HL-60 (cell line): Measurements from ENCODE around the gene SLC6A6.

ENCODE experiments used
- DNase-seq, 2 experiments: peaks; one replicate each; pipeline ENCODE4 v3.0.0-alpha.2; 2010 to 2020; ENCODE audit warnings: low read depth in 1 of 2, low spot score in 1 of 2
- H3K27ac ChIP-seq: fragments of 250-450 bp; sonication (Bioruptor Pico); replicated peaks from 2 replicates; pipeline ENCODE4 v1.5.1; 2020; ENCODE audit warnings: mild to moderate bottlenecking, moderate library complexity
- H3K27me3 ChIP-seq: fragments of 250-450 bp; sonication (Bioruptor Pico); 2 replicates; pipeline ENCODE4 v1.5.1; 2021; ENCODE audit warnings: mild to moderate bottlenecking, moderate library complexity; ENCODE audit not compliant: insufficient read depth, poor library complexity, severe bottlenecking
- H3K4me3 ChIP-seq: replicated peaks from 2 replicates; pipeline ENCODE4 v1.5.1; 2011; ENCODE audit warnings: mild to moderate bottlenecking, control low read depth, low read length; ENCODE audit not compliant: insufficient read depth
- CTCF ChIP-seq: IDR thresholded peaks from one replicate; pipeline ENCODE4 v1.5.1; 2011; ENCODE audit warnings: low read length, control low read depth, inconsistent platforms; ENCODE audit not compliant: insufficient read depth
- GABPA ChIP-seq: IDR thresholded peaks from 2 replicates; pipeline ENCODE4 v1.6.1; 2012; ENCODE audit warnings: low read depth
- POLR2AphosphoS5 ChIP-seq: IDR thresholded peaks from 2 replicates; pipeline ENCODE4 v1.6.1; 2012; ENCODE audit warnings: low read depth
- REST ChIP-seq: IDR thresholded peaks from 2 replicates; pipeline ENCODE4 v1.6.1; 2012; ENCODE audit warnings: low read depth; ENCODE audit not compliant: insufficient replicate concordance
- SPI1 ChIP-seq: IDR thresholded peaks from 2 replicates; pipeline ENCODE4 v1.6.1; 2012; ENCODE audit warnings: low read depth, mild to moderate bottlenecking, borderline replicate concordance

SLC6A6 gene

GRCh38 chr3:14364580-14365292 is 37.7 kb upstream of the SLC6A6 start:
- Histone ChIP-seq H3K27me3 (no peaks in the 10 kb centered on the region), H3K4me3 (no peak overlapping the region), H3K27ac (no peak overlapping the region)
- DNase-seq: no peak
- TF ChIP-seq GABPA (no peak), POLR2AphosphoS5 (no peak), CTCF (no peak), REST (no peak), SPI1 (no peak)

- Histone ChIP-seq H3K27ac (peak overlapping the region; percentile 14; the same call in 1 of the 2 replicates), H3K27me3 (no peaks in the 10 kb centered on the region), H3K4me3 (no peak overlapping the region)
- peak in 1 of 2 experiments; percentile 35 for DNase-seq
- TF ChIP-seq REST (no peak), GABPA (no peak), CTCF (no peak), POLR2AphosphoS5 (no peak), SPI1 (no peak)
Measured at GRCh38 chr3:14366248-14366647, 36.2 kb upstream of the SLC6A6 start.

- Histone ChIP-seq H3K27ac (no peak overlapping the region), H3K4me3 (no peak overlapping the region), H3K27me3 (no peaks in the 10 kb centered on the region)
- no peak for TF ChIP-seq SPI1
- no peak for DNase-seq
Measured at GRCh38 chr3:14366915-14367823, 35.2 kb upstream of the SLC6A6 start.

GRCh38 chr3:14368146-14368545 is 34.3 kb upstream of the SLC6A6 start:
- Histone ChIP-seq H3K27ac (no peak overlapping the region), H3K27me3 (no peaks in the 10 kb centered on the region), H3K4me3 (no peak overlapping the region)
- TF ChIP-seq SPI1: no peak
- no peak for TF ChIP-seq GABPA
- DNase-seq: no peak
